Adrenal gland (tissue), 5 donors: ENCODE results near the gene CCL7.

ENCODE experiments used
- POLR2A ChIP-seq, 2 donors: fragments of 450-650 bp; IDR thresholded peaks; one replicate each; pipeline ENCODE4 v1.6.1; 2017; ENCODE audit warnings: antibody characterized with exemption in 2 of 2, mild to moderate bottlenecking in 2 of 2, moderate library complexity in 1 of 2
- TF ChIP-seq, protein P1 (sequence below), 6 experiments: fragments of 450-650 bp in 4 of 6; fragments of 200-600 bp in 2 of 6; sonication (generic) in 1 of 6; IDR thresholded peaks; 1 replicate in 5 of 6; 2 replicates in 1 of 6; pipeline versions ENCODE4 v1.5.1 to v1.8.0; 2016 to 2021; ENCODE audit warnings: antibody characterized with exemption in 6 of 6, mild to moderate bottlenecking in 2 of 6, moderate library complexity in 1 of 6
- donor health status: DM: no; HTN: no; CAD: no.

DNA sequence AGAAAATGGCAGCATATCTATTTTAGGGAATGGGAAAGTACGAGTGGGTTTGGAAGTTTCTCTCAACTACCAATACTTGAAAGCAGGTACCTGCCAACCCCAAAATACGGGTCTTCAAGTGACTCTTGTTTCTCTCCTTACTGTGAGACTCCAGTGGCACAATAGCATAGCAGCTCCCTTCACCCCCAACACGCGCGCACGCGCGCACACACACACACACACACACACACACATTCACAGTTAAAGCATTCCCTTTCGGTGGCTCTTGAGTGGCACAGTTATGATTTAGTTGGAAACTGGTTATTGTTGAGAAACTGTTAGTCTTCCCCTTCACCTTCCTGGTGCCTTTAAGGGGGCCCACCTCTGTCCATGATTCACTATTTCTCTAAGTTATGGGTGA is 45.0 kb upstream of the CCL7 start:
- TF ChIP-seq POLR2A (IDR thresholded peaks at IDR 0.05), result no peak
- TF ChIP-seq, protein P1, sequence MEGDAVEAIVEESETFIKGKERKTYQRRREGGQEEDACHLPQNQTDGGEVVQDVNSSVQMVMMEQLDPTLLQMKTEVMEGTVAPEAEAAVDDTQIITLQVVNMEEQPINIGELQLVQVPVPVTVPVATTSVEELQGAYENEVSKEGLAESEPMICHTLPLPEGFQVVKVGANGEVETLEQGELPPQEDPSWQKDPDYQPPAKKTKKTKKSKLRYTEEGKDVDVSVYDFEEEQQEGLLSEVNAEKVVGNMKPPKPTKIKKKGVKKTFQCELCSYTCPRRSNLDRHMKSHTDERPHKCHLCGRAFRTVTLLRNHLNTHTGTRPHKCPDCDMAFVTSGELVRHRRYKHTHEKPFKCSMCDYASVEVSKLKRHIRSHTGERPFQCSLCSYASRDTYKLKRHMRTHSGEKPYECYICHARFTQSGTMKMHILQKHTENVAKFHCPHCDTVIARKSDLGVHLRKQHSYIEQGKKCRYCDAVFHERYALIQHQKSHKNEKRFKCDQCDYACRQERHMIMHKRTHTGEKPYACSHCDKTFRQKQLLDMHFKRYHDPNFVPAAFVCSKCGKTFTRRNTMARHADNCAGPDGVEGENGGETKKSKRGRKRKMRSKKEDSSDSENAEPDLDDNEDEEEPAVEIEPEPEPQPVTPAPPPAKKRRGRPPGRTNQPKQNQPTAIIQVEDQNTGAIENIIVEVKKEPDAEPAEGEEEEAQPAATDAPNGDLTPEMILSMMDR (IDR thresholded peaks at IDR 0.05), result no peak
